Activated T-helper 17 cell treated with anti-CD3 and anti-CD28 coated beads, Interleukin-2, amount 50 U/mL, for 72 hours (primary cell): ENCODE data around the gene VPS13D. TPM values are rescaled to one million over a fixed set of nuclear protein-coding genes. Genes with fewer than 3 reads are reported as not detected.

Experiments used
- ATAC-seq: fragments of 150-1000 bp; cut with Tn5 transposase; replicated peaks from 2 replicates; pipeline ENCODE4 v1.10.0; 2021; ENCODE audit warnings: mild to moderate bottlenecking, moderate library complexity
- H3K27ac Mint-ChIP-seq: one replicate; pipeline ENCODE4 v1.8.0; 2022; ENCODE audit warnings: mixed read lengths
- H3K27me3 Mint-ChIP-seq: one replicate; pipeline ENCODE4 v1.8.0; 2022; ENCODE audit warnings: mixed read lengths
- H3K36me3 Mint-ChIP-seq: one replicate; pipeline ENCODE4 v1.8.0; 2022; ENCODE audit warnings: low read depth, mild to moderate bottlenecking, mixed read lengths
- H3K4me1 Mint-ChIP-seq: one replicate; pipeline ENCODE4 v1.8.0; 2022; ENCODE audit warnings: mixed read lengths
- H3K4me3 Mint-ChIP-seq: one replicate; pipeline ENCODE4 v1.8.0; 2022; ENCODE audit warnings: mild to moderate bottlenecking, mixed read lengths
- H3K9me3 Mint-ChIP-seq: one replicate; pipeline ENCODE4 v1.8.0; 2022; ENCODE audit warnings: mixed read lengths
- total RNA-seq, 2 donors: library from RNA; stranded (reverse); gene quantifications; one replicate each; pipeline ENCODE4 v1.2.3, GENCODE V29; 2022

The VPS13D gene
- 10 to 100 TPM; 30.4 to 35.6 TPM for total RNA-seq

- Mint-ChIP-seq H3K27me3 (no peaks in the 10 kb centered on the region), H3K4me1 (no peaks in the 10 kb centered on the region), H3K36me3 (peaks cover 5% of the 10 kb centered on the region), H3K9me3 (no peaks in the 10 kb centered on the region), H3K27ac (peak within 1 kb of the TSS; percentile 77), H3K4me3 (peak within 1 kb of the TSS; percentile 72)
- ATAC-seq = peak; percentile 92
These were observed at the start of gene VPS13D for GRCh38 chr1:12229835-12230548. TSS of gene VPS13D (plus strand) at chr1:12230030. CDS start at chr1:12234267, 4,237 bp downstream.

GRCh38 chr1:12180315-12180714, 49.5 kb upstream of the VPS13D start:
- Mint-ChIP-seq H3K4me1 (peaks cover 62% of the 10 kb centered on the region), H3K27me3 (no peaks in the 10 kb centered on the region), H3K27ac (peak overlapping the region; percentile 99), H3K4me3 (peak overlapping the region; percentile 95), H3K36me3 (peaks cover 100% of the 10 kb centered on the region), H3K9me3 (no peaks in the 10 kb centered on the region)
- no peak for ATAC-seq

GRCh38 chr1:12180903-12181302, 48.9 kb upstream of the VPS13D start:
- Mint-ChIP-seq H3K36me3 (peaks cover 100% of the 10 kb centered on the region), H3K27me3 (no peaks in the 10 kb centered on the region), H3K4me3 (peak overlapping the region; percentile 95), H3K9me3 (no peaks in the 10 kb centered on the region), H3K4me1 (peaks cover 62% of the 10 kb centered on the region), H3K27ac (peak overlapping the region; percentile 87)
- ATAC-seq = no peak

- H3K4me3 Mint-ChIP-seq = peak overlapping the region; percentile 95
- H3K9me3 Mint-ChIP-seq = no peaks in the 10 kb centered on the region
- H3K36me3 Mint-ChIP-seq = peaks cover 100% of the 10 kb centered on the region
- no peak for ATAC-seq
- peaks cover 58% of the 10 kb centered on the region for H3K4me1 Mint-ChIP-seq
- H3K27me3 Mint-ChIP-seq = no peaks in the 10 kb centered on the region
- peak overlapping the region; percentile 87 for H3K27ac Mint-ChIP-seq
These were observed 48.3 kb upstream of the VPS13D start for GRCh38 chr1:12181568-12181967.

- Mint-ChIP-seq H3K36me3 (peaks cover 100% of the 10 kb centered on the region), H3K27ac (peak overlapping the region; percentile 87), H3K27me3 (no peaks in the 10 kb centered on the region), H3K4me3 (peak overlapping the region; percentile 95), H3K9me3 (no peaks in the 10 kb centered on the region), H3K4me1 (peaks cover 58% of the 10 kb centered on the region)
- ATAC-seq = no peak
These were observed 47.3 kb upstream of the VPS13D start for GRCh38 chr1:12182410-12182984.

GRCh38 chr1:12183095-12183794, 46.6 kb upstream of the VPS13D start:
- Mint-ChIP-seq H3K27ac (peak overlapping the region; percentile 87), H3K36me3 (peaks cover 100% of the 10 kb centered on the region), H3K4me1 (peaks cover 55% of the 10 kb centered on the region), H3K27me3 (no peaks in the 10 kb centered on the region), H3K9me3 (no peaks in the 10 kb centered on the region), H3K4me3 (peak overlapping the region; percentile 95)
- ATAC-seq = no peak

- ATAC-seq = no peak
- Mint-ChIP-seq H3K27me3 (no peaks in the 10 kb centered on the region), H3K4me3 (peak overlapping the region; percentile 22), H3K27ac (peak overlapping the region; percentile 87), H3K9me3 (no peaks in the 10 kb centered on the region), H3K4me1 (peaks cover 47% of the 10 kb centered on the region), H3K36me3 (peaks cover 100% of the 10 kb centered on the region)
These were observed 45.7 kb upstream of the VPS13D start for GRCh38 chr1:12184008-12184681.

- H3K36me3 Mint-ChIP-seq = peaks cover 100% of the 10 kb centered on the region
- H3K27me3 Mint-ChIP-seq = no peaks in the 10 kb centered on the region
- no peak for ATAC-seq
- no peak overlapping the region for H3K4me3 Mint-ChIP-seq
- peak overlapping the region; percentile 87 for H3K27ac Mint-ChIP-seq
- H3K4me1 Mint-ChIP-seq = peaks cover 53% of the 10 kb centered on the region
- no peaks in the 10 kb centered on the region for H3K9me3 Mint-ChIP-seq
These were observed 44.6 kb upstream of the VPS13D start for GRCh38 chr1:12185036-12185917.

- Mint-ChIP-seq H3K4me1 (peaks cover 58% of the 10 kb centered on the region), H3K4me3 (no peak overlapping the region), H3K27me3 (no peaks in the 10 kb centered on the region), H3K36me3 (peaks cover 100% of the 10 kb centered on the region), H3K9me3 (no peaks in the 10 kb centered on the region), H3K27ac (peak overlapping the region; percentile 87)
- no peak for ATAC-seq
These were observed 43.7 kb upstream of the VPS13D start for GRCh38 chr1:12185918-12186678.

GRCh38 chr1:12186679-12186985, 43.2 kb upstream of the VPS13D start:
- peaks cover 57% of the 10 kb centered on the region for H3K4me1 Mint-ChIP-seq

GRCh38 chr1:12188115-12188514, 41.7 kb upstream of the VPS13D start:
- H3K27me3 Mint-ChIP-seq = no peaks in the 10 kb centered on the region
- peaks cover 100% of the 10 kb centered on the region for H3K36me3 Mint-ChIP-seq
- H3K4me3 Mint-ChIP-seq = no peak overlapping the region
- peak overlapping the region; percentile 78 for H3K27ac Mint-ChIP-seq
- H3K4me1 Mint-ChIP-seq = peaks cover 51% of the 10 kb centered on the region
- ATAC-seq = no peak
- H3K9me3 Mint-ChIP-seq = no peaks in the 10 kb centered on the region

More at GRCh38 chr1:12186679-12186985, 43.2 kb upstream of the VPS13D start:
- no peak for ATAC-seq
- no peak overlapping the region for H3K27ac Mint-ChIP-seq
- no peaks in the 10 kb centered on the region for H3K27me3 Mint-ChIP-seq
- no peak overlapping the region for H3K4me3 Mint-ChIP-seq
- H3K9me3 Mint-ChIP-seq = no peaks in the 10 kb centered on the region
- H3K36me3 Mint-ChIP-seq = peaks cover 100% of the 10 kb centered on the region

GRCh38 chr1:12188657-12189327, 41.0 kb upstream of the VPS13D start:
- H3K27ac Mint-ChIP-seq = peak overlapping the region; percentile 82
- peaks cover 100% of the 10 kb centered on the region for H3K36me3 Mint-ChIP-seq
- H3K27me3 Mint-ChIP-seq = no peaks in the 10 kb centered on the region
- no peaks in the 10 kb centered on the region for H3K9me3 Mint-ChIP-seq
- no peak for ATAC-seq
- H3K4me1 Mint-ChIP-seq = peaks cover 47% of the 10 kb centered on the region
- H3K4me3 Mint-ChIP-seq = no peak overlapping the region

GRCh38 chr1:12189328-12189682, 40.5 kb upstream of the VPS13D start:
- H3K27me3 Mint-ChIP-seq = no peaks in the 10 kb centered on the region
- ATAC-seq = no peak
- peak overlapping the region; percentile 82 for H3K27ac Mint-ChIP-seq
- no peak overlapping the region for H3K4me3 Mint-ChIP-seq
- H3K36me3 Mint-ChIP-seq = peaks cover 100% of the 10 kb centered on the region
- H3K9me3 Mint-ChIP-seq = no peaks in the 10 kb centered on the region
- peaks cover 50% of the 10 kb centered on the region for H3K4me1 Mint-ChIP-seq
